Suppressor macrophage treated with lipopolysaccharide for 1 hour (primary cell): ENCODE data around the gene CST3.
"Not testable (repeated sequence)": the region's sequence is repeated elsewhere in the genome, so short reads cannot be mapped to it uniquely, and the experiment has no call there.

ENCODE experiments used
- DNase-seq, 3 donors: peaks; one replicate each; pipeline ENCODE4 v3.0.0-alpha.2; 2020 to 2022

The CST3 gene

GRCh38 chr20:23640671-23641667 is 3.2 kb upstream of the CST3 start:
- DNase-seq: no peak

- DNase-seq: no peak
These were observed 2.4 kb upstream of the CST3 start for GRCh38 chr20:23640018-23640601.

GRCh38 chr20:23639490-23639958 is 1.8 kb upstream of the CST3 start:
- DNase-seq: no peak

GRCh38 chr20:23638309-23638708 is 554 bp upstream of the CST3 start:
- DNase-seq: no peak

- no peak for DNase-seq
These were observed 860 bp downstream of the CST3 start for GRCh38 chr20:23636908-23637281.

- DNase-seq: no peak
These were observed 1.4 kb downstream of the CST3 start for GRCh38 chr20:23636182-23636907.

- DNase-seq: not testable (repeated sequence)
These were observed 2.0 kb downstream of the CST3 start for GRCh38 chr20:23635768-23636090.

- no peak for DNase-seq
These were observed 2.6 kb downstream of the CST3 start for GRCh38 chr20:23634985-23635767.

- no peak for DNase-seq
These were observed 3.5 kb downstream of the CST3 start for GRCh38 chr20:23634044-23634801.

- DNase-seq: no peak
These were observed 4.8 kb downstream of the CST3 start for GRCh38 chr20:23632711-23633573.

- DNase-seq: peak; percentile 45 to 64 (median 61)
These were observed 5.6 kb downstream of the CST3 start for GRCh38 chr20:23631981-23632710.

GRCh38 chr20:23631226-23631822 is 6.4 kb downstream of the CST3 start:
- no peak for DNase-seq

GRCh38 chr20:23630392-23630849 is 7.3 kb downstream of the CST3 start:
- no peak for DNase-seq

- DNase-seq: no peak
These were observed 8.0 kb downstream of the CST3 start for GRCh38 chr20:23629542-23630391.

GRCh38 chr20:23629017-23629541 is 8.7 kb downstream of the CST3 start:
- peak in 1 of 3 donors; percentile 41 for DNase-seq

- no peak for DNase-seq
These were observed 9.2 kb downstream of the CST3 start for GRCh38 chr20:23628402-23629016.

GRCh38 chr20:23627501-23627900 is 10.3 kb downstream of the CST3 start:
- DNase-seq: no peak
